ENCODE data around the gene MED25. TPM values are rescaled to one million over a fixed set of nuclear protein-coding genes. Genes with fewer than 3 reads are reported as not detected.

MED25 gene
- total and polyA plus RNA-seq, 9 donors = 30.3 to 89.9 (median 67.4) TPM

- peak in 1 of 5 donors; percentile 36 for DNase-seq
- Histone ChIP-seq H3K36me3 (no peaks in the 10 kb centered on the region), H3K4me1 (ENCODE audit: insufficient read depth) (peaks cover 8% of the 10 kb centered on the region), H3K4me3 (no peak overlapping the region), H3K27me3 (no peaks in the 10 kb centered on the region), H3K9me3 (no peaks in the 10 kb centered on the region), H3K27ac (no peak overlapping the region)
- intact Hi-C loops (cut with DNase I) = loop anchor here in 2 of 4 donors (5.0 to 10.0 kb wide), 3 partner anchors 39 to 82 kb away; partner anchors contain the start of gene AP2A1 (in 1 of the 2)
- TF ChIP-seq CTCF (IDR thresholded peaks at IDR 0.05) (no peak), EP300 (IDR thresholded peaks at IDR 0.05) (no peak), POLR2A (IDR thresholded peaks at IDR 0.05) (no peak)
- WGBS, 3 donors = 82 to 90% (median 86%) methylated on average over 8 of the region's 8 CpGs
These were observed 11.5 kb upstream of the MED25 start for GRCh38 chr19:49806620-49806959.

DNA sequence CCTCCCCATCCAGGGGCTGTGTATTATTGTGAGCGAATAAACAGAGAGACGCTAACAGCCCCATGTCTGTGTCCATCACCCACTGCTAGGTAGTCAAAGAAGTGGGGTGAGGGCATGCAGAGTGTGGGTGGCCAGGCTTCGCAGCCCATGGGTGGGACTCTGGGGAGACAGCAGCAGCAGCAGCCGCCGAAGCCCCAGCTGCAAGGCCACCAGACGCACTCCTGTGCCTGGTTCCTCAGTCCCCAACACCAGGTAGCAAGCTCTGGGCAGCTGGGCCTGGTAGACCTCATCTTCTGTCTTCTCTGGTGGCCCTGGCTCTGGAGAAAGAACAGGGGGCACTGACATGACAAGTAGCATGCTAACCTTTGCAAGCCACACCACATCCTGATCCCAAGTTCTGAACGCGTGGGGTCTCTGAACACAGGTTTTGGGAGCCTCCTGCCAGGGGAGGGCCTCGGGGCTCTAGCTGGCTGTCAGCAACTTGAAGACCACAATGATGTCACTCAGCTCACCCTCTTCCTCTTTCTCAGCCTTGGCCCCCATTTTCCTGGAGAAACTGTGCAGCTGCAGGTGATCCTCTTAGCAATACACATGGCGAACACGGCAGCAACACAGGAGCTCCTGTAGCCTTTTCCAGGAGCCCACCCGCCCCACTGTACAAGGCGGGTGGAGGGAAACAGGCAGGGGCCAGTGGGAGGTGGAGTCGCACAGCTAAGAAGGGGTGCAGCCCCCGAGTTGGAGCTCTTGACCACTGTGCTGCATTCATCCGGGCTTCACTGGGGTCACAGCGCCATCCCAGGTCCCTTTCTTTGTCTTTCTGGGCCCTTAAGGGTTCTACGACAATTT lies 10.8 kb upstream of the MED25 start:
- 77% methylated on average over 18 of the region's 18 CpGs for WGBS, 3 donors
- H3K9me3 ChIP-seq = no peaks in the 10 kb centered on the region
- peak in 2 of 5 donors; percentile 29 to 41 for DNase-seq
- no peaks in the 10 kb centered on the region for H3K36me3 ChIP-seq
- peaks cover 6% of the 10 kb centered on the region for H3K4me1 ChIP-seq (ENCODE audit: insufficient read depth)
- intact Hi-C loops (cut with DNase I) = loop anchor here in 2 of 4 donors (5.0 to 10.0 kb wide), 3 partner anchors 40 to 82 kb away; partner anchors contain the start of gene AP2A1 (in 1 of the 2)
- no peaks in the 10 kb centered on the region for H3K27me3 ChIP-seq
- no peak overlapping the region for H3K27ac ChIP-seq
- no peak overlapping the region for H3K4me3 ChIP-seq
- no peak for TF ChIP-seq EP300 (IDR thresholded peaks at IDR 0.05)
- TF ChIP-seq CTCF (IDR thresholded peaks at IDR 0.05) = no peak

GRCh38 chr19:49807904-49808675 lies 10.0 kb upstream of the MED25 start:
- peak overlapping the region in 1 of 2 donors; percentile 49 for H3K27ac ChIP-seq
- no peaks in the 10 kb centered on the region for H3K36me3 ChIP-seq
- H3K4me1 ChIP-seq (ENCODE audit: insufficient read depth) = peaks cover 4% of the 10 kb centered on the region
- H3K27me3 ChIP-seq = no peaks in the 10 kb centered on the region
- TF ChIP-seq CTCF (IDR thresholded peaks at IDR 0.05) (no peak), POLR2A (IDR thresholded peaks at IDR 0.05) (no peak), EP300 (IDR thresholded peaks at IDR 0.05) (no peak)
- peak in 1 of 5 donors; percentile 36 for DNase-seq
- WGBS, 3 donors = 73 to 76% (median 73%) methylated on average over 20 of the region's 20 CpGs
- no peaks in the 10 kb centered on the region for H3K9me3 ChIP-seq
- intact Hi-C loops (cut with DNase I) = loop anchor here in 2 of 4 donors (5.0 to 10.0 kb wide), 3 partner anchors 41 to 83 kb away; partner anchors contain the start of gene AP2A1 (in 1 of the 2)
- H3K4me3 ChIP-seq = peak overlapping the region; percentile 81

DNA sequence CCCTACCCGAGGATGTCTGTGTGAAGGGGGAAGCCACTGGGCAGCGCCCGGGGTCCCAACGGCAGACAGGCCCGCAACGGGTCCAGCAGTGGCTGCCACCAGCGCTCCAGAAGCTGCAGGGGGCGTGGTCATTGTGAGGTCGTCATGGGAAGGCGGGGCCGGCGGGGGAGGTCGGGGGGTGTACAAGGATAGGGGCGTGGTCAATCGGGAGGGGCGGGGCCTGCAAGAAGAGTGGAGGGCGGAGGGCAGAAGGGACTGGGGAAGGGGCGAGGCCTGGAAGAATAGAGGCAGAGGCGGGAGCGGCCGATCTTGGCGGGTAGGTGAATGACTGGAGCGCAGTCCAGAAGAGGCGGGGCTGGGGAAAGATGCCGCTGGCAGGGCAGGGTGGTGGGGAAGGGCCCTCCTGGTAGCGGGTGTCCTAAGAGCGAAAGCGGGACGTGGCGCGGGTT lies 9.4 kb upstream of the MED25 start:
- Histone ChIP-seq H3K9me3 (no peaks in the 10 kb centered on the region), H3K4me3 (peak overlapping the region; percentile 81), H3K27ac (peak overlapping the region; percentile 72 to 86), H3K36me3 (no peaks in the 10 kb centered on the region), H3K27me3 (no peaks in the 10 kb centered on the region), H3K4me1 (ENCODE audit: insufficient read depth) (peaks cover 4% of the 10 kb centered on the region)
- no peak for TF ChIP-seq EP300 (IDR thresholded peaks at IDR 0.05)
- peak; percentile 74 for TF ChIP-seq POLR2A (IDR thresholded peaks at IDR 0.05)
- TF ChIP-seq CTCF (IDR thresholded peaks at IDR 0.05) = no peak
- DNase-seq = peak; percentile 95 to 98 (median 97)
- WGBS, 3 donors = 1 to 3% (median 2%) methylated on average over 31 of the region's 31 CpGs
- intact Hi-C loops (cut with DNase I) = loop anchor here in 2 of 4 donors (5.0 to 10.0 kb wide), 3 partner anchors 41 to 84 kb away; partner anchors contain the start of gene AP2A1 (in 1 of the 2)
